Activated CD4-positive, alpha-beta T cell treated with anti-CD3 and anti-CD28 coated beads for 48 hours (primary cell): ENCODE measurements around the gene ACACA.
"Not testable (repeated sequence)": the region's sequence is repeated elsewhere in the genome, so short reads cannot be mapped to it uniquely, and the experiment has no call there.

Experiments used
- DNase-seq: peaks from one replicate; pipeline ENCODE4 v3.0.0-alpha.2; 2020

Gene ACACA

DNA sequence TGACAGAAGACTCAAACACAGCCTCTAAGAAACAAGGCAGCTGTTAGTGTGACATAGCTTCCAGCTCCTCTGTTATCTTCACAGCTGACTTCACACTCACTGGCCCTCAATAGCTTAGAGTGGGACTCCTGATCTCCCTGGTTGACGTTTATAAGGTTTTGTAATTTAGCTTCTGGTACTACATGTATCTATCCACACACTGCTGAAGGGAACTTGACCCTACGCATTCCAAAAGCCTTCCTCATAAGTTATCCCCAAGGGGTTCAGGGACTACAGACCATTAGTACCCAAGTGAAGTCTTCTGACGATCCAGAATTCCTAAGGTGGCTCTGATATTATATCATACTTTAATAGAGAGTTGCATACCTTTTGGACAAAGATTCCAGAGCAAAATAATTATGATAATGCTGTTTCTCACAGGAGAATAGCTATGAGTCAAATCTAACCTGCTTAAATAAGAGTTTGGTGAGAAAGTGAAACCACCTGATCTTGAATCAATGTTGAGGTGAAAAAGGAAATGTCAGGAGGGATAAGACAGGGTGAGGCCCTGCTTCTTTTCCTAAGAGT is 14.5 kb downstream of the ACACA start:
- DNase-seq = no peak

DNA sequence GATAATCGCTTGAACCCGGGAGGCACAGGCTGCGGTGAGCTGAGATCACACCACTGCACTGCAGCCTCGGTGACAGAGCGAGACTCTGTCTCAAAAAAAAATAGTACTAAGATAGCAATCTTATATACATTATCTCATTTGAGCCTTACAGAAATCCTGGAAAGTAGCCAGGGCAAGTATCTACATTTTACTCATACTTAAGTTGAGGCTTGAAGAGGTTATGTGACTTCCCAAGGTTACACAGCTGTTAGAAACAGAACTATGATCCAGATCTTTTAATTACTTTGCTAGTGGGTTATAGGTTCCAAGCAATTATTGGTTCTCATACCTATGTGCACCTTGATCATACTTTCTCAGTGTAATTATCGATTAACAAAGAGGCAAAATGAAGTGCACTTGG is 15.5 kb downstream of the ACACA start:
- no peak for DNase-seq

DNA sequence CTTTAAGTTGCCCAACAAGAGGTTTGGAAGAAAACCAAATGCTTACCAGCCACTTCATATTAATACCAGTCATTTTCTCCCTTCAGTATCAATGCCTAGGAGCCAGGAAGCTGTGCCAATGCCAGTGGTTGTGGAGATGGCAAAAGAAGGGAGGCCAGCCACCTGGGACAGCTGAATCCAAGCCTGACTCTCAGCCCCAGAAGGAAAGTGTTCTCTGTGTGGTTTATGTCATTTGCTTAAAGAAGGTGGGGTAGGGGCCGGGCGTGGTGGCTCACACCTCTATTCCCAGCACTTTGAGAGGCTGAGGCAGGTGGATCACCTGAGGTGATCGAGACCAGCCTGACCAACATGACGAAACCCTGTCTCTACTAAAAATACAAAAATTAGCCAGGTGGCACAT is 17.5 kb downstream of the ACACA start:
- DNase-seq = no peak

DNA sequence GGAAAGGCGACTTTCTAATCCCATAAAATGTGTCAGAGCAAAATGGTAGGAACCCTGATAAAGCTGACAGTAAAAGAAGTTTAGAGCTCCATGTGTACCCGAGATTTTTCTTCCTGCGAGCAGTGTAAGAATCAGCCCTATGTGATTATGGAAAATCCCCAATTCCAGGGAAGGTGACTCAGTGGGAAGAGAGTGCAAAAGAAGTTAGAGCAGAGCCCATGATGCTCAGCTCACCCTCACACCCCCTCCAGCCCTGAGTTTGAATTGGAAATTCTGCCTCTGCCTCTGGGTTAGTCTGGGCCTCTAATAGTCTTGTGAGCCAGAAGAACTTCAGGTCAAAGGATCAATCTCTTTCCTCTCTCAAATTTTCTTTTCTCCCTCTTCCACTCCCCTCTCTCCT is 18.4 kb downstream of the ACACA start:
- no peak for DNase-seq

DNA sequence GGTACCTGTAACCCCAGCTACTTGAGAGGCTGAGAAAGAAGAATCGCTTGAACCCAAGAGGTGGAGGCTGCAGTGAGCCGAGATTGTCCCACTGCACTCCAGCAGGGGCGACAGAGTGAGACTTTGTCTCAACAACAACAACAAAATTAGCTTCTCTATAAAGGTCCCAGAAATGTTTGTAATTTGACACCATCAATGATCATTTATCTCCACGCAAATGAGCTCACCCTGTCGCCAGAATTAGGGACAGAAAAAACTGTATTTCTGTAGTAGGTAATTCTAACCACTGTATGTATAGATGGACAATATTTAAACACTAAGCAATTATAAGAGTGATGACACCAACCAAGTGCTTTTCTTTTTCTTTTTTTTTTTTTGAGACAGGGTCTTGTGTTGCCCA is 20.2 kb downstream of the ACACA start:
- no peak for DNase-seq

DNA sequence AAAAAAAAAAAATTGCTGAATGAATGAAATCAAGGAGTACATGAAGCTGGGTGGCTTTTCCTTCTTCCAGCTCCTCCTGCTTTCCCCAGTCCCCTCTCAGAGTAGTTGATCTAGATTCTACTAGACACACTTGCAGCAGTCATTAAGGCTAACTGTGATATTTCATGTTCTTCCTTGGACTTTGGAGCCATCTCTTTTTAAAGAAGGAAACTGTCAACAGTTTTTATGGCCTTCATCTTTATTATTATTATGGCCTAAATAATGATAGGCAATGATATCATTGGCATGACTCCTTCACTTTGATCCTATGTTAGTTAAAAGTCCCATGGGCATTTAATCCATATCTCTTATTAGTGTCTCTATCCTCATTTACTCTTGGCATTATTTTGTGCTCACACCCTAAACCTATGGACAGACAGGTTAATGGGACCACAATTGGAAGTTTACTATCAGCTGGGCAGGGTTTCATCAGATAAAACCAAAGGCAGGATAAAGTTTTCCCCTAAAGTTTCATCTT is 21.1 kb downstream of the ACACA start:
- no peak for DNase-seq

DNA sequence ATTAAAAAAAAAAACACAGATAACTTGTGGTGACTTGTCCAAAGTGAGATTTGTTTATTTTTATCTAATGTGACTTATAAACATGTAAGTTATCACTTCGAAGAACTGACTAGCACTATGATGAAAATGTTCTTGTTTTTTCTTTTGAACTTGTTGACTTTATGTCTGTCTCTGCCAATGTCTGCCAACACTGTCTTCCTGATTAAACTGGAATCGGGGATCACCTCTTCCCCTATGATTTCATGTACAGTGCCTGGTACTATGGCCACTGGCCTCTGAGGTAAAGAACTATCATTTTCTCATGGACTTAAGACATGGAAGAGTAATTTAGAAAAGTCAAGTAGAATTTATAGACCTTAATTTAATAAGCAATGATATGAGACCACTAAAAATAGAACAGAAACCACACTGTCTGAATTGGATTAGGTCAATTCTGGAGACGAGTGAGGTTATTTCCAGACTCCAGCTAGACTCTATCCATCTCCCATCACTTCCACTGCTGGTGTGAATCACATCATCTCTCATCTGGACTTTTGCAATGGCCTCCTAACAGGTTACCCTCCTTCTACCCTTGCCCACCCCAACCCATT is 22.0 kb downstream of the ACACA start:
- DNase-seq = no peak

DNA sequence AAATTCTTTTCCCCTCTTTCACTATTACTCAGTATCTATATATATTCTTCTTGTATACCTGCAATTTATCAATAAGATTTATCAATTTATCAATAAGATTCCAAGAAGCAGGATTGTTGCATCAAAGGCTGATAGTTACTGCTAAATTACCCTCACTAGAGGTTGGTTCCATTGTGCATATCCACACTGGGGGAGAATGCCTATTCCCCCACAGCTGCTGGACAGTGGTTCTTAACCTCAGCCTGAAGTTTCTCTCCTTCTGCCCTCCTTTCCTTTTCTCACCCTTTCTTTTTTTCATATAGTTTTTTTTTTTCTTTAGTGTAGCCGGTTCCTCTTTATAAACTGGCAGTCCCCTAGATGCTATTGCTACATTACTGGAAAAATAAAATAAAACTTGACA is 24.6 kb downstream of the ACACA start:
- no peak for DNase-seq

DNA sequence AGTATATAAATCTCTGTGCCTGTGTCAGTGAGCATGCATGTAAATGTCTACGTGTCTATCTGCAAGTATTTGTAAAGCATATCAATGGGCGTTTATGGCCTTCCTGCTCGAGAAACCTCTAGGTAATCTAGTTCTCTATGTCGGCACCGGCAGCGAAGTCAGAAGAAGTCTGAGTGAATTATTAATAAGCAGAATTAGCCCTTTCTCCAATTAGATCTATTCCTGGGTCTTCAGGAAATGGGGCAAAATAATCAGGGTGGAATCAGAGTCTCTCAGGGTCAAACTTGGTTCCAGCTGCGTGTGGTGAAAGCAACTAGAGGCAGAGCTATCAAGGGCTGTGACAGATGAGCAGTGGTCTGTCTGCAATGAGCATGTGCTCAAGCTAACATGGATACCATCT is 30.9 kb downstream of the ACACA start, which contains the start of gene C17orf78:
Gene C17orf78, plus strand, starts transcription at position 280 of the 400 bp plus-strand sequence. Its CDS starts 108 bp downstream, at position 388.
- DNase-seq = no peak

DNA sequence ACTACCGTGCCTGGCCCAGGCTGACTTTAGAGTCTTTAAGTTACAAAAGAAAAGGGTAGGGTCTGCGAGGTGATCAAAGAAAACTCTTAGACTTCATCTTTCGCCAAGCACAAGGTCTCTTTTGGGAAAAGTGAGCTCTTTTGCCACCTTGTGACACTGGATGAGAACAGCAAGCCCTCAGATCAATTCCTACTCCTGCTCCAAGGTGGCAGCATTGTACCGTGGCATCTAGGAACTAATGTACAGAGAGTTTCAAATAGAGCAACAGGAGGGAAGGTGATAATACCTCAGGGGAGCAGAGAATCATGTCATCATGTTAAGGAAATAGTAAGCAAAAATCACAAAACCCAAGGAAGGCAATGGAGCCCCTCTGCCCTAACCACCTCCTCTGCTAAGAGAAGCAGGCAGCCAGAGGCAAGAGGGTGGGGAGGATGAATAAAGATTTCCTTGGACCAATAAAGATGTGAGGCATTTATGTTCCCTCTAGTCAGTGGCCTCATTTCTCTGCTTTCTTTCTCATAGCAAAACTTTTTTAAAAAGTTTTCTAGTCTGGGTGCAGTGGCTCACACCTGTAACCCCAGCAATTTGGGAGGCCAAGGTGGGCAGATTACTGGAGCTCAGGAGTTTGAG is 33.0 kb downstream of the ACACA start:
- DNase-seq = peak; percentile 76

DNA sequence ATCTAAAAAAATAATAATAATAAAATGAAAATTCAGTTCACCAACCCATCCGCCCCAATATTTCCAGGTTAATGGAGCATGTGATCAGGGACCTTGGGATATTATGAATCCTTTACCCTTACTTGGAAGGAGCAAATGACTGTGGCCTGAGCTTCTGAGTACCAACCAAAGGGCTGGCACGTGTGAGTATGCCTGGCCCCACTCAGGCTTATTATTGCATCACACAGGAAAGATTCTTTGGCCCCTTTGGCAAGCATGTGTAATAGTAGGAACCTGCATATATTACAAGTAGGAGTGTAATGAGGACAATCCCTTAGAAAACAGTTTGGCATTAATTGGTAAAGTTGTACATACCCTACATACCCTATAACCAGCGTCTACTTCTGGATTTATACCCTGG is 38.1 kb downstream of the ACACA start:
- DNase-seq = no peak

DNA sequence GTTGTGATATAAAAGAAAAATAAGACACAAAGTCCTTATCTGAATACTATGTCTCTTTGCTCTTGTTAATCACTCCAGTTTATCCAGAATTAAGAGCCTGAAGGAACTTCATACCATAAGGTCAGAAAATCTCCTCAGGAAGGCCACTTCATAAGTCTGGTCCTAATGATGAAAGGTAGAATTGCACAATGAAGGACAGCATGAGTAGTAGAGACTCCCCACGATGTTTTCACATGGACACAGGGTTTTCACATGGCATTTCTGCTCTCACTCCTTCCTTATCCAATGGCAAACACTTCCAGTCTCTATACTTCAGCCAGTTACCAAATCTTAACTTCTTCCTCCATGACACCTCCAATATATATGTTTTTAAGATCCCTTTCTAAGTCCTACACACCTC is 41.0 kb downstream of the ACACA start:
- DNase-seq = no peak

DNA sequence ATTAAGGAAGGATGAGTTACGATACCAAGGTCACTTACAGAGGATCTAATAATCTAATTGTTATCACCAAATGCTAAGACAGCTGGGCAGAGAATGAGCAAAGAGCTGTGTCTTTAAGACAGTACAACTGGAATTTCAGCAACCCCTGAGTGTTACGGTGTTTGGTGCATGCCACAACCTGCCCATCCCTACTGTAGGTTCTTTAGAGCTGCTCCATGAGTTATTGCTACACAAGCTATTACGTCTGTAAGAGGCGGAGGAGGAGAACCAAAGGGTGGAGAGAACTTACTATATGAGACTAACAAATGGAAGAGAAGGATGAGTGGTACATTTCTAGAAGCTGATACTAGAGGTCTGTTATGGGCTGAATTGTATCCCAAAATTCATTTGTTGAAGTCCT is 45.1 kb downstream of the ACACA start:
- DNase-seq = no peak

DNA sequence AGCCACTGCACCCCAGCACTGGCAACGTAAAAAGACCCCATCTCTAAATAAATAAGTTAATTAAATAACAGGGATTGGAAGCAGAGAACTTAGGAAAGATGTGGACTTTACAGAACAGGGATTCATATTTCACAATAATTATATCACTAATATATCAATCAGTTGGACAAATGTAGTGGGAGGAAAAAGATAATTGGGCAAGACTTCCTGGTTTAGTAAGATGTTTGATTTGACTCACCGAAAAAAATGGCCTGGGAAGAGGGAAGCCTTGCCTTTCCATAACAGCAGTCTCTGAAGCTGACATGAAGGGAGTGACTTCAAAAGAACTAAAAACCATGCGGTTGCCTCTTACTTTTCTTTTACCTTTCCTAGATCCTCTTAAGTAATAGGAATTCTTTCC is 46.0 kb downstream of the ACACA start:
- no peak for DNase-seq

DNA sequence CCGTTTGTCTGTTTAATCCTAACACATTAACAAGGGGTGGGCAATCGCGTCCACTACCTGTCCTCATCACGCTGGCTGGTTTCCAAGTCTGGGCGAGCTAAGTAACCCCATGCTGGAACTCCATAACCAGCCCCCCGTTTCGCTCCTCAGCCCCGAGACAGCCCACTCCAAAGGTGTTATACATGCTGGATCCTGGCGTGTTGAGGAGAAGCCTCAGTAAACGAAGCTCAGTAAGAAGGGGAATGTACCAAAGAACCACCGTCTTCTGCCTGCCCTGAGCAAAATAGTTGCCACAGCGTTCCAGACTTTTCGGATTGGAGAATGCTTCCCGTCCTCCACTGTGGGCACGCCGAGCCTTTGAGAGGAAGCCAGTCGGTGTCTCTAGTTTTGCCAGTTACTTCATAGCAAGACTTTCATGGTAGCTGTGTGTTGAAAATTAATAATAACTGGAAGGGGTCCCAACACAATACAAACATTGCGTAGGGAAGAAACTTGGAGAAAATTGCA is 46.9 kb downstream of the ACACA start:
- DNase-seq = no peak

DNA sequence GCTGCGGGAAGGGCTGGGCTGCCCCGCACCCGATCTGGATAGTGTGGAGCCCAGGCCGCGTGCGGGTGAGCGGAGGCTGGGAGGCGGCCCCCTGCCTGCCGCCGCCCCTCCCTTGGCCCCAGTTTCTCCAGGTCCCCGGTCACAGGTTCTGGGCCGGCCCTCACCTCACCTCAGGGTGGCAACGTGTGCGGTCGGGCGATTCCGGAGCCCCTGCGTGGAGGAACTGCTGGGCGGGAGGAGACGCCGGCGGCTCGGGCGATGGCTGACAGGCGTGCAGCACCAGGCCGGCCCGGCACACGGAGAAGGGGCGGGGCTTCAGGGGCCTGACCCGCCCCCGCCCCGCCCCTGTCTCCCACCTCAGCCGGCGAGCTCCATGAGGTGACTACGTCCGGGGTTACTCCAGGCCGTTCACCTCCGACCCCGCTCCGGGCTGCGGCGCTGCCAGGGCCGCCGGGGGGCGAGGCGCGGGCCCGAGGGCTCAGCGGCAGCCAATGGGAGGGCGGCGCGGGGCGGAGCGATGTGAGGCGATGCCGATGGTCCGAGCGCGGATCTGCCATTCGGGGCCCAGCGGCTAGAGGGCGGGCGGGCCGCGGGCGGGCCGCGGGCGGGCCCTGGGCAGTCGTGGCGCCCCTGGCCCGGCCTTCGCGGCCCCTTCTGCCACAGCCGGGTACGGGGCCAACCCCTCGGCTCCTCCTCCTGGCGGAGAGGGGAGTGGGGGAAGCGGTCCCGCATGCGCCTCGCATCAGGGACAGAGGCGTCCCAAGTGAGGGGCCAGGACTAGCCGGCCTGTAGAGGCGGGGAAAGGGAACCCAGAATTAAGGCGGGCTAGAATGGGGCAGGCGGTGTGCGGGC is 47.6 kb downstream of the ACACA start:
- DNase-seq = peak; percentile 95

DNA sequence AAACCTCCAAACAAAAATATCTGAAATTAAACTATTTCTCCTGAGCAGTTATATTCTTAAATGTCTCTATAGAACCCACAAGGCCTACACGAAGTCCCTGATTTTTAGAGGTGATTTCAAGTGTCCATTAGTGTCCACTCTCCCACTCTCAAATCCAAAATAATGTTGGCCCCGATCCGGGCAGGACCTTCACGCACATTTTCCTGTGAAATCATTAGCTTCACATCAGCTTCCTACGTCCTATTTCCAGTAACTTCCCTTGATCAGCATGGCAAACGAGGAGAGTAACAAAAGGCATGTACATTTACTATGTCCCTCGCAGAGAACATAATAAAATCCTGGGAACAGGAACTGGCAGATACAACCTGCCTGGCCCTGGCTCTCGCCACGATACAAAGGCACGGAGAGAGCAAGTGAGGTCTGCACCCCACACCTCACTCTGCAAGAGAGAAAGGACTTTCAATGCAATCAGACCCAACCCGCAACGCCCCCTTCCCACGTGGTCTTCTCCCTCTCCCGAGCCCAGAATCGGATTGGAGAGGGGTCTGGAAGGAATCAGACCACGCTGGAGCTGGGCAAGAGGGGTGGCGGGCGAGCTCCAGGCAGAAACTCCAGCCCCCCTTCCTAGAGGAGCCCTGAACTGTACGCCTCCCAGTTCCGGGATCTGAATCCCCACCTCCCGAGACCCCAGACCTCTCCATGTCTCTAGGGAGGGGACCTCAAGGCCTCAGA is 48.4 kb downstream of the ACACA start:
- DNase-seq = peak; percentile 70

DNA sequence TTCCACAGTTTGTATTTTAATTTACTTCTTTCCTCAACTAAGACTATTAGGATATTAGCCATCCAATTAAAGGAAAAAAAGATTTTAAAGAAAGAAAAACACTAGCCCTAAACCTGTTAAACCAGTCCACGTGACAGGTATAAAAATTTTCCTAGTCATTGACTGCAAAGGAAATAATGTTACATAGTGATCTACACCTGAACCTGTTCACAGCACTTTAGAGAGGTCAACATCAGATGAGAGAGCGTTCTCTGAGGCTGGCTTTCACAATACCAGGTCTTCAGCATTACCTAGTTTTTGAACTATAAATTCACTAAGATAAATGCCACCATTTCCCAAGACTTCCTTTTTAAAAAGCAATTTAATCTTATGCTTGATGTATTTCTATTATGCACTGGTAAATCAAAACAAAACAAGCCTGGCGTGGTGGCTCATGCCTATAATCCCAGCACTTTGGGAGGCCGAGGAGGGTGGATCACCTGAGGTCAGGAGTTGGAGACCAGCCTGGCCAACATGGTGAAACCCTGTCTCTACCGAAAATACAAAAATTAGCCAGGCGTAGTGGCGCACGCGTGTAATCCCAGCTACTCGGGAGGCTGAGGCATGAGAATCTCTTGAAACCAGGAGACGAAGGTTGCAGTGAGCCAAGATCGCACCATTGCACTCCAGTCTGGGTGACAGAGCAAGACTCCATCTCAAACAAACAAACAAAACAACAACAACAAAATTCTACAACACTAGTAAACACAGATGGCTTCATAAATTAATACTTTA is 49.7 kb downstream of the ACACA start:
- not testable (repeated sequence) for DNase-seq

DNA sequence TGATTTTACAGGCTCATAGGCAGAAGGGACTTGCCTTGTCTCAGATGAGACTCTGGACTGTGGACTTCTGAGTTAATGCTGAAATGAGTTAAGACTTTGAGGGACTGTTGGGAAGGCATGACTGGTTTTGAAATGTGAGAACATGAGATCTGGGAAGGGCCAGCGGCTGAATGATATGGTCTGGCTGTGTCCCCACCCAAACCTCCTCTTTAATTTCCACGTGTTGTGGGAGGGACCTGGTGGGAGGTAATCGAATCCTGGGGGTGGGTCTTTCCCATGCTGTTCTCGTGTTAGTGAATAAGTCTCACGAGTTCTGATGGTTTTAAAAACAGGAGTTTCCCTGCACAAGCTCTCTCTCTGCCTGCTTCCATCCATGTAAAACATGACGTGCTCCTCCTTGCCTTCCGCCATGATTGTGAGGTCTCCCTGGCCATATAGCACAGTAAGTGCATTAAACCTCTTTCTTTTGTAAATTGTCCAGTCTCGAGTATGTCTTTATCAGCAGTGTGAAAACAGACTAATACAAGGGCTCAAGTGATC is 59.7 kb downstream of the ACACA start:
- DNase-seq = not testable (repeated sequence)

DNA sequence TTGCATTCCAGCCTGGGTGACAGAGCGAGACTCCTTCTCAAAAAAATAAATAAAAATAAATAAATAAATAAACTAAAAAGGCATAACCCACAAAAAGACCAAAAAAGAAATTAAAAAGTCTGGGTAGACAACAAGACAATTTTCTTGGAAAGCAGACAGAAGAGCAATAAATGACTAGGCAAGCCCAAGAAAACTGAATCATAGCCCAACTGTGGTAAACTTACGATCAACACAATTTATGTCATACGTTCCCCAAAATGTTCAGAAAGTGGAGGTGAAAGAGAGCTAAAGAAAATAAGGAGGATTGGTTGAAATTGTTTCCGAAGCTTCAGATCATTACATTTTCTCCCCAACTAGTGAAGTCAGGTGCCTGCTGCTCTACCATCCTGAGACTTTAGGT is 62.1 kb downstream of the ACACA start:
- no peak for DNase-seq

DNA sequence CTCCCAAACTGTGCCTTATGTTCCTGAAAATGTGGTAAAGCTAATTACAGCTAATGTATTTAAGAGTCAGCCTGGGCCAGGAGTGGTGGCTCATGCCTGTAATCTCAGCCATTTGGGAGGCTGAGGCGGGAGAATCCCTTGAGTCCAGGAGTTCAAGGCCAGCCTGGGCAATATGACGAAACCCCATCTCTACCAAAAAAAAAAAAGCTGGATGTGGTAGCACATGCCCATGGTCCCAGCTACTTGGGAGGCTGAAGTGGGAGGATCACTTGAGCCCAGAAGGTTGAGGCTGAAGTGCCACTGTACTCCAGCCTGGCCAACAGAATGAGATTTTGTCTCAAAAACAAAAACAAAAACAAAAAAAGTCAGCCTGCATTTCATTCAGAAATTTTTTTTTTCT is 64.0 kb downstream of the ACACA start:
- no peak for DNase-seq

DNA sequence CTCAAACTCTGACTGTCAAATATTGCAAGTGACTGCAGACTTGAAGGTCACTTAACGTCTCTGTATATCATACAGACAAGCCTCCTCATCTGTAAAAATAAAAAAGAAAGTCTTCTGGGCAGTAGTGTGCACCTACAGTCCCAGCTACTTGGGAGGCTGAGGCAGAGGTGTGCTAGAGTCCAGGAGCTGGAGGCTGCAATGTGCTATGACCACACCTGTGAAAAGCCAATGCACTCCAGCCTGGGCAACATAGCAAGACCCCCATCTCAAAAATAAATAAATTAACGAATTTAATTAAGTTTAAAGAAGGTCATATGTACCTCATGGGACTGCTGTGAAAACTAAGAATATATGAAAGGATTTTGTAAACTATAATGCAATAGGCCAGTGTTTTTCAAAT is 65.8 kb downstream of the ACACA start:
- no peak for DNase-seq
